GM23248 (cell line): ENCODE data around the gene BAZ1B.

Experiments used
- EZH2 ChIP-seq: fragments of 200-600 bp; sonication (generic); IDR thresholded peaks from 2 replicates; pipeline ENCODE4 v1.6.1; 2018; ENCODE audit warnings: antibody characterized with exemption, mild to moderate bottlenecking; ENCODE audit not compliant: insufficient read depth, poor library complexity, severe bottlenecking
- EZH2phosphoT487 ChIP-seq: fragments of 200-600 bp; sonication (generic); IDR thresholded peaks from 2 replicates; pipeline ENCODE4 v1.6.1; 2018; ENCODE audit warnings: antibody characterized with exemption, moderate library complexity, mild to moderate bottlenecking, low read depth; ENCODE audit not compliant: insufficient read depth

DNA sequence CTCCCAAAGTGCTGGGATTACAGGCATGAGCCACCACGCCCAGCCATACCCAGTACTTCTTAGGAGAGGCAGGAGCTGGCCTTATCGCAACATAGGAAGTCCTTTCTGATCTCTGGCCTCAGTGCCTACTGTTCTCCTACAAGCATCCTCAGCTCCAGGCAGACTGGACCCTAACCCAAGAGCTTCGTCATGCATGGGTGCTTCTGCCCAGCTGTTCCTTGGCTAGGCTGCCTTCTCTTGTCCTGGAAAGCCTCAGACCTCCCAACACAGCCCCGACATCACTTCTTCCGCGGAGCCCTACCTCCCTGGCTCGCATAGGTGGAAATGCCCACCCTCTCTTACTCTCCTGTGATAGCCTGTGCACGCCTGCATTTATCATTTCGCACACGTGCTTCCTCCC, 19.6 kb upstream of the BAZ1B start:
- TF ChIP-seq EZH2 (no peak), EZH2phosphoT487 (no peak)
